Tibial artery (tissue), 4 donors: ENCODE measurements around the gene RAB11FIP4.
A peak's percentile ranks its signal among the peaks of the same experiment; 100 is the strongest.

Source experiments
- DNase-seq, 2 donors: peaks; one replicate each; pipeline ENCODE4 v3.0.0-alpha.2; 2019
- H3K27ac ChIP-seq, 2 donors: fragments of 200-600 bp; sonication (generic) in 1 of 2; 1 replicate in 1 of 2; 2 replicates in 1 of 2; pipeline ENCODE4 v1.5.1; 2018 to 2019; ENCODE audit warnings: mild to moderate bottlenecking in 1 of 2
- H3K27me3 ChIP-seq, 2 donors: fragments of 200-600 bp; sonication (generic) in 1 of 2; one replicate each; pipeline versions ENCODE4 v1.5.1 to v1.6.0; 2016 to 2019
- H3K36me3 ChIP-seq, 3 donors: fragments of 200-600 bp; sonication (generic) in 2 of 3; one replicate each; pipeline ENCODE4 v1.5.1; 2016 to 2019; ENCODE audit warnings: mild to moderate bottlenecking in 2 of 3
- H3K4me1 ChIP-seq, 4 donors: fragments of 200-600 bp; sonication (generic) in 2 of 4; 1 replicate in 3 of 4; 2 replicates in 1 of 4; pipeline ENCODE4 v1.5.1; 2016 to 2019
- H3K4me3 ChIP-seq, 2 donors: fragments of 200-600 bp; sonication (generic) in 1 of 2; 1 replicate in 1 of 2; 2 replicates in 1 of 2; pipeline ENCODE4 v1.5.1; 2018 to 2019; ENCODE audit warnings: mild to moderate bottlenecking in 2 of 2
- H3K9me3 ChIP-seq, 3 donors: fragments of 200-600 bp; sonication (generic) in 1 of 3; one replicate each; pipeline ENCODE4 v1.5.1; 2016 to 2019
- CTCF ChIP-seq, 2 experiments: fragments of 200-600 bp in 1 of 2; fragments of 450-650 bp in 1 of 2; IDR thresholded peaks; one replicate each; pipeline ENCODE4 v1.5.1; 2017 to 2019; ENCODE audit warnings: antibody characterized with exemption in 2 of 2, mild to moderate bottlenecking in 1 of 2, moderate library complexity in 1 of 2
- intact Hi-C: fragments of 100-400 bp; cut with DNase I; formaldehyde crosslinking; loops from one replicate; pipeline ENCODE4 v1.15.0; 2023; ENCODE audit warnings: low total_unique reads

Gene RAB11FIP4

DNA sequence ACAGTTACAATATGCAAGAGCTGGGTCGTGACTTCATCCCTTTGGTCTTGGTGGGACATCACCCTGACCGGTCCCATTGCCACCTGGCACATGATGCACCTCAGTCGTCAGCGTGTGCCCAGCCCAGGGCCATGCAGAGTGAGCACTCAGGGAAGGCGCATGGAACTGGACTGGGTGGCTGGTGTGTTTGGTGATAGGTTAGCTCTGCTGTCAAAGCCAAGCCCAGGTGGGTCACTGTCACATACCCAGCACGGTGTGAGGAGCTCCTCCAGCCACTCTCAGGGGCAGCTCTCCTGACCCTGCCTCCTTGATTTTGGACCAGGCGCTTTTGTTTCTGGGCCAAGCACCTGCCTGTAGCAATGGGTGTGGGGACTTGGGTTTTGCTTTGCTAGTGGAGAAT lies 180.9 kb downstream of the RAB11FIP4 start:
- DNase-seq, result no peak
- no peak overlapping the region for H3K4me3 ChIP-seq
- peak overlapping the region; percentile 79 to 83 for H3K27ac ChIP-seq
- peaks cover 0 to 82% (median 73%) of the 10 kb centered on the region in 4 donors for H3K4me1 ChIP-seq
- H3K27me3 ChIP-seq, result no peaks in the 10 kb centered on the region
- TF ChIP-seq CTCF (IDR thresholded peaks at IDR 0.05), result no peak
- H3K9me3 ChIP-seq, result no peaks in the 10 kb centered on the region
- peaks cover 0 to under 1% (median 0%) of the 10 kb centered on the region in 3 donors for H3K36me3 ChIP-seq
- intact Hi-C loops, result no loop called here

DNA sequence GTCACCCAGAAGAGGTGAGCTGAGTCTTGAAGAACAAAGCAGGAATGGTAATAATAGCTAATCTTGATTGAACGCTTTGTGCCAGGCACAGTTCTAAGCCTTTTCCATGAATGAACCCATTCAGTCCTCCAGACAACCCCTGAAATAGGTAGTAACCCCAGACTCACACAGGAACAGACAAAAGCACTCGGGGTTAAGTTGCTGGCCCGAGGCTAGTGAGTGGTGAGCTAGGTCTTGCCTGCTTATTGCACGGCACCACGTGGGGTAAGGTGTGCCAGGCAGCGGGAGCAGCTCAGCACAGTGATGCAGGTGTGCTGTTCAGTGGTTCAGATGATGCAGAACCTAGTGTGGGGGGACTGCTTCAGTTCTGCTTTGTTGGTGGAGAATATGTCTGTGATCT lies 181.6 kb downstream of the RAB11FIP4 start:
- Histone ChIP-seq H3K9me3 (no peaks in the 10 kb centered on the region), H3K36me3 (peaks cover 0 to 8% (median 0%) of the 10 kb centered on the region in 3 donors), H3K4me1 (peaks cover 0 to 82% (median 70%) of the 10 kb centered on the region in 4 donors), H3K27ac (peak overlapping the region; percentile 79 to 83), H3K4me3 (no peak overlapping the region), H3K27me3 (no peaks in the 10 kb centered on the region)
- no peak for DNase-seq
- no peak for TF ChIP-seq CTCF (IDR thresholded peaks at IDR 0.05)
- intact Hi-C loops, result no loop called here

DNA sequence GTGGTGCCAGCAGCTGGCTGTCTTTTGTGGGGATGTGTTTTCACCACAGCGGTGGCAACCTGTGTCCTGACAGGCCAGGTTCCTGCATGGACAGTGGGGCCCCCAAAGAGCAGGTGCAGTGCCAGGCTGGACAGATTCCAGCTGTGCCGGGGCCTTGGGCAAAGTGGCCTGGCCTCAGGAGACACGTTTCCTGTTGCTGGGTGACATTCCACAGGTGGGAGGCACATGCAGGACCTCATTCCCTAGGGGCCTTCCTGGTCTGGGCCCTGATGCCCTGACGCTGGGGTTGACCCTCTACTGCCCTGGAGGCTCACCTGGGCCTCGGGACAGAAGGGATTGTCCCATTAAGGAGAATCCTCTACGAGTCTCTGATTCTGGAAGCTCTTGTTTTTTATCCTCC lies 182.4 kb downstream of the RAB11FIP4 start:
- H3K4me3 ChIP-seq, result no peak overlapping the region
- peak overlapping the region; percentile 79 to 83 for H3K27ac ChIP-seq
- TF ChIP-seq CTCF (IDR thresholded peaks at IDR 0.05), result no peak
- intact Hi-C loops, result no loop called here
- H3K27me3 ChIP-seq, result no peaks in the 10 kb centered on the region
- H3K4me1 ChIP-seq, result peaks cover 0 to 82% (median 67%) of the 10 kb centered on the region in 4 donors
- no peaks in the 10 kb centered on the region for H3K9me3 ChIP-seq
- no peak for DNase-seq
- peaks cover 0 to 9% (median 0%) of the 10 kb centered on the region in 3 donors for H3K36me3 ChIP-seq

DNA sequence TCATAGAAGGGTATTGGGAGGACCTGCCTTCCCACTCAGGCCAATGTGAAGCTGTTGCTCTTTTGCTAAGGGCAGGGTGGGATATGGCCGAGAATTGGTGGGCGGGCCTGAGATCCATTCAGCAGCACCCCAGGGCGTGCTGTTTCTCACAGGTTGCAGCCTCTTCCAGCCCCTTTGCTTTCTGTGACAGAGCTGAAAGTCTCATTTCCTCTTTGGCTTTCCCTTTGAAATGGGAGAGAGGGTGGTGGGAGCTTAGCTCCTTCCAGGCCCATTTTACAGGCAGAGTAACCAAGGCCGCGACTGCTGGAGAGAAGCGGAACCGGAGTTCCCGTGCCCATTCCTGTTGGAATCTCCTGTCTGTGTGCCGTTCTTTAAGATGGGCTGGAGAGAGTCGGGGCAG lies 183.0 kb downstream of the RAB11FIP4 start:
- Histone ChIP-seq H3K4me3 (no peak overlapping the region), H3K27me3 (no peaks in the 10 kb centered on the region), H3K27ac (peak overlapping the region; percentile 79 to 83), H3K9me3 (no peaks in the 10 kb centered on the region), H3K36me3 (peaks cover 0 to 9% (median 0%) of the 10 kb centered on the region in 3 donors), H3K4me1 (peaks cover 0 to 82% (median 67%) of the 10 kb centered on the region in 4 donors)
- intact Hi-C loops, result no loop called here
- no peak for DNase-seq
- no peak for TF ChIP-seq CTCF (IDR thresholded peaks at IDR 0.05)

GRCh38 chr17:31575043-31575442 lies 183.6 kb downstream of the RAB11FIP4 start:
- peaks cover 0 to 82% (median 67%) of the 10 kb centered on the region in 4 donors for H3K4me1 ChIP-seq
- no peak for TF ChIP-seq CTCF (IDR thresholded peaks at IDR 0.05)
- H3K27ac ChIP-seq, result peak overlapping the region; percentile 79 to 83
- H3K27me3 ChIP-seq, result no peaks in the 10 kb centered on the region
- DNase-seq, result no peak
- intact Hi-C loops, result no loop called here
- H3K36me3 ChIP-seq, result peaks cover 0 to 9% (median 0%) of the 10 kb centered on the region in 3 donors
- H3K9me3 ChIP-seq, result no peaks in the 10 kb centered on the region
- H3K4me3 ChIP-seq, result no peak overlapping the region

- no peak for DNase-seq
- H3K27ac ChIP-seq, result peak overlapping the region; percentile 49 to 77
These were observed 187.8 kb downstream of the RAB11FIP4 start for GRCh38 chr17:31579265-31579664.

More at GRCh38 chr17:31579265-31579664, 187.8 kb downstream of the RAB11FIP4 start:
- Histone ChIP-seq H3K27me3 (no peaks in the 10 kb centered on the region), H3K4me1 (peaks cover 0 to 72% (median 57%) of the 10 kb centered on the region in 4 donors), H3K36me3 (peaks cover 0 to 9% (median 0%) of the 10 kb centered on the region in 3 donors), H3K9me3 (no peaks in the 10 kb centered on the region), H3K4me3 (no peak overlapping the region)
- intact Hi-C loops, result no loop called here
- TF ChIP-seq CTCF (IDR thresholded peaks at IDR 0.05), result no peak
